ENCODE measurements around the gene CNTRL. TPM values are rescaled to one million over a fixed set of nuclear protein-coding genes. Genes with fewer than 3 reads are reported as not detected.

CNTRL gene
- total RNA-seq, 1 experiment from 2014 or later, result 11.6 TPM

DNA sequence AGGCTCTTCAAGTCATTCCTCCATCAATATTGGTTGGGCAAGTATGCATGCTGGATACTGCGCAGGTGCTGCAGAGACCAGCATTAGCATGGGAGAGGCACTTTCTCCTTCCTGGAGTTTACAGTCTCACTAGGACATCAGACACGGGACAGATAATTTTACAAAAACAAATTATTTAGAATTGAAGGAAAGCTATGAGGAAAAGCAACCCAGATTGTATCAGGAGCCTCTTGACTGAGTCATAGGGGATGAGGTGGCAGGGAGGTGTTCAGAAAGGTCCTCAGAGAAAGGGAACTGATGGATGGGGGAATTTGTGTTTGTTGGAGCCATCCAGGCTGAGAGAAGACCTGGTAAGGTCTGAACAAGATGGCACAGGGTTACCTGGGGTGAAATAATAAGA is 151.4 kb downstream of the CNTRL start:
- no peak overlapping the region for H3K4ac ChIP-seq (ENCODE audit: low read depth, low read length)
- H3K9me3 ChIP-seq (ENCODE audit: control insufficient read depth, low read depth, low read length), result no peaks in the 10 kb centered on the region
- H3T11ph ChIP-seq (ENCODE audit: low read length), result no peak overlapping the region
- no peak overlapping the region for H2AFZ ChIP-seq (ENCODE audit: low read length)
- no CpG with 5 or more reads among the region's 2 CpGs for WGBS (ENCODE audit: extremely low coverage, insufficient read length, low lambda C conversion rate)
- H3K23me2 ChIP-seq (ENCODE audit: insufficient read length, low read depth, low read length, poor library complexity, severe bottlenecking), result no peaks in the 10 kb centered on the region
- no peak overlapping the region for H3K56ac ChIP-seq (ENCODE audit: insufficient read length, low read depth, low read length)
- no peak overlapping the region for H4K91ac ChIP-seq (ENCODE audit: insufficient read length, low read depth, low read length)
- H3K4me2 ChIP-seq (ENCODE audit: insufficient read depth, insufficient read length, low read length), result no peak overlapping the region
- H4K5ac ChIP-seq (ENCODE audit: insufficient read length, low read depth, low read length), result no peak overlapping the region
- no peaks in the 10 kb centered on the region for H4K20me1 ChIP-seq (ENCODE audit: control insufficient read depth, insufficient read depth, insufficient read length)
- no peak overlapping the region for H2BK5ac ChIP-seq (ENCODE audit: insufficient read length, low read length)
- H3K18ac ChIP-seq (ENCODE audit: insufficient read length, low read depth, low read length), result no peak overlapping the region
- H3K79me1 ChIP-seq (ENCODE audit: insufficient read depth, low read depth, low read length, poor library complexity, severe bottlenecking), result no peaks in the 10 kb centered on the region
- Mint-ChIP-seq H3K36me3 (ENCODE audit: insufficient read depth in 1 of 3, low read depth in 3 of 3) (no peaks in the 10 kb centered on the region; a peak in 1 of 7 replicates), H3K4me3 (no peak overlapping the region), H3K27ac (no peak overlapping the region), H3K9me3 (no peaks in the 10 kb centered on the region), H3K4me1 (peaks cover 16 to 19% of the 10 kb centered on the region in 2 experiments), H3K27me3 (ENCODE audit: low read depth) (peaks cover 41% of the 10 kb centered on the region)
- no peak overlapping the region for H4K8ac ChIP-seq (replicated peaks; ENCODE audit: insufficient read length, low read depth, low read length)
- no peak overlapping the region for H3K23ac ChIP-seq (ENCODE audit: insufficient read length, low read depth, low read length)
- peaks cover 6% of the 10 kb centered on the region; the same call in 1 of the 2 replicates for H3K4me1 ChIP-seq (ENCODE audit: insufficient read depth, low read length)
- no peaks in the 10 kb centered on the region for H3K27me3 ChIP-seq (ENCODE audit: insufficient read depth, low read length)
- no peak overlapping the region for H2BK20ac ChIP-seq (ENCODE audit: low read depth, low read length, poor library complexity, severe bottlenecking)
- H2BK15ac ChIP-seq (ENCODE audit: low read depth, low read length), result no peak overlapping the region
- H2BK12ac ChIP-seq (ENCODE audit: insufficient read length, low read depth, low read length), result no peak overlapping the region
- DNase-seq, result no peak
- H3K9ac ChIP-seq (ENCODE audit: extremely low read depth, insufficient read length, low read length), result no peak overlapping the region
- no peaks in the 10 kb centered on the region for H3K79me2 ChIP-seq (ENCODE audit: insufficient read depth, low read length)
- no peak overlapping the region for H3K14ac ChIP-seq (ENCODE audit: insufficient read depth, low read length)
- TF ChIP-seq, protein P1, sequence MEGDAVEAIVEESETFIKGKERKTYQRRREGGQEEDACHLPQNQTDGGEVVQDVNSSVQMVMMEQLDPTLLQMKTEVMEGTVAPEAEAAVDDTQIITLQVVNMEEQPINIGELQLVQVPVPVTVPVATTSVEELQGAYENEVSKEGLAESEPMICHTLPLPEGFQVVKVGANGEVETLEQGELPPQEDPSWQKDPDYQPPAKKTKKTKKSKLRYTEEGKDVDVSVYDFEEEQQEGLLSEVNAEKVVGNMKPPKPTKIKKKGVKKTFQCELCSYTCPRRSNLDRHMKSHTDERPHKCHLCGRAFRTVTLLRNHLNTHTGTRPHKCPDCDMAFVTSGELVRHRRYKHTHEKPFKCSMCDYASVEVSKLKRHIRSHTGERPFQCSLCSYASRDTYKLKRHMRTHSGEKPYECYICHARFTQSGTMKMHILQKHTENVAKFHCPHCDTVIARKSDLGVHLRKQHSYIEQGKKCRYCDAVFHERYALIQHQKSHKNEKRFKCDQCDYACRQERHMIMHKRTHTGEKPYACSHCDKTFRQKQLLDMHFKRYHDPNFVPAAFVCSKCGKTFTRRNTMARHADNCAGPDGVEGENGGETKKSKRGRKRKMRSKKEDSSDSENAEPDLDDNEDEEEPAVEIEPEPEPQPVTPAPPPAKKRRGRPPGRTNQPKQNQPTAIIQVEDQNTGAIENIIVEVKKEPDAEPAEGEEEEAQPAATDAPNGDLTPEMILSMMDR (conservative IDR thresholded peaks at IDR 0.05), result no peak
- H2AK5ac ChIP-seq (ENCODE audit: insufficient read length, low read length), result no peak overlapping the region
- H2BK120ac ChIP-seq (ENCODE audit: low read depth, low read length, poor library complexity, severe bottlenecking), result no peak overlapping the region
- H3K27ac ChIP-seq (ENCODE audit: insufficient read length, low read depth, low read length), result no peak overlapping the region

Other genes starting within 250 kb of the CNTRL start
- 64.9 and 68.9 TPM in 2 replicates for gene PSMD5, start 232.0 kb upstream of the CNTRL start, total RNA-seq (2021)
- gene PHF19, start 197.8 kb upstream of the CNTRL start, total RNA-seq (2021), result 66.7 and 66.8 TPM in 2 replicates
- gene TRAF1, start 148.2 kb upstream of the CNTRL start, total RNA-seq (2021), result 1.4 and 1.5 TPM in 2 replicates
- gene C5, start 24.7 kb upstream of the CNTRL start, total RNA-seq (2021), result 0.20 and 0.74 TPM in 2 replicates
- 33.6 and 35.7 TPM in 2 replicates for gene RAB14, start 126.9 kb downstream of the CNTRL start, total RNA-seq (2021)
- gene GSN, start 193.2 kb downstream of the CNTRL start, total RNA-seq (2021), result 12.9 and 14.9 TPM in 2 replicates